ENCODE results near the gene IL15. TPM values are rescaled to one million over a fixed set of nuclear protein-coding genes. Genes with fewer than 3 reads are reported as not detected.

IL15 gene
- total RNA-seq, 5 donors from 2014 or later (not counting 1 experiment from before 2014, with no cell fraction given): 2.3 to 7.0 (median 3.0) TPM

- no peaks in the 10 kb centered on the region for H3K36me3 ChIP-seq (ENCODE audit: control insufficient read depth in 2 of 2, extremely low read depth in 1 of 2, insufficient read depth in 1 of 2, low read length in 1 of 2)
- H3K4me3 ChIP-seq (ENCODE audit: control insufficient read depth in 1 of 2, extremely low read depth in 1 of 2, low read length in 1 of 2): no peak overlapping the region
- H3K4me1 ChIP-seq (ENCODE audit: control insufficient read depth in 1 of 2, extremely low read depth in 1 of 2, insufficient read depth in 2 of 2, low read length in 2 of 2): no peaks in the 10 kb centered on the region
- H3K27me3 ChIP-seq (replicated peaks in 1 of 2; ENCODE audit: control insufficient read depth in 2 of 2, extremely low read depth in 1 of 2, insufficient read depth in 2 of 2, low read length in 1 of 2): no peaks in the 10 kb centered on the region
- no peak overlapping the region for H3K27ac ChIP-seq (ENCODE audit: low read length)
- no peaks in the 10 kb centered on the region for H3K9me3 ChIP-seq
- POLR2A ChIA-PET: no interaction called here
- Mint-ChIP-seq H3K4me1 (peaks cover 11 to 31% (median 14%) of the 10 kb centered on the region in 3 donors), H3K27ac (no peak overlapping the region), H3K36me3 (no peaks in the 10 kb centered on the region), H3K4me3 (no peak overlapping the region), H3K27me3 (peaks cover 3 to 4% of the 10 kb centered on the region in 2 donors), H3K9me3 (no peaks in the 10 kb centered on the region)
- CTCF ChIA-PET: no interaction called here
- DNase-seq (no peak), ATAC-seq (replicated peaks in 1 of 4) (no peak)
These were observed 6.3 kb downstream of the IL15 start for GRCh38 chr4:141642711-141643110.

GRCh38 chr4:141643557-141643956 lies 7.2 kb downstream of the IL15 start:
- Histone ChIP-seq H3K4me3 (ENCODE audit: control insufficient read depth in 1 of 2, extremely low read depth in 1 of 2, low read length in 1 of 2) (no peak overlapping the region), H3K27me3 (replicated peaks in 1 of 2; ENCODE audit: control insufficient read depth in 2 of 2, extremely low read depth in 1 of 2, insufficient read depth in 2 of 2, low read length in 1 of 2) (no peaks in the 10 kb centered on the region), H3K36me3 (ENCODE audit: control insufficient read depth in 2 of 2, extremely low read depth in 1 of 2, insufficient read depth in 1 of 2, low read length in 1 of 2) (no peaks in the 10 kb centered on the region), H3K9me3 (no peaks in the 10 kb centered on the region), H3K4me1 (ENCODE audit: control insufficient read depth in 1 of 2, extremely low read depth in 1 of 2, insufficient read depth in 2 of 2, low read length in 2 of 2) (no peaks in the 10 kb centered on the region), H3K27ac (ENCODE audit: low read length) (no peak overlapping the region)
- peaks cover 4 to 24% (median 10%) of the 10 kb centered on the region in 3 donors for H3K4me1 Mint-ChIP-seq
- H3K4me3 Mint-ChIP-seq: no peak overlapping the region
- DNase-seq: no peak
- H3K36me3 Mint-ChIP-seq: no peaks in the 10 kb centered on the region
- CTCF ChIA-PET: no interaction called here
- H3K27me3 Mint-ChIP-seq: peaks cover 3 to 4% of the 10 kb centered on the region in 2 donors
- H3K27ac Mint-ChIP-seq: no peak overlapping the region
- WGBS (ENCODE audit: insufficient coverage): 43% methylated on average over 1 of the region's 1 CpG
- no peak for ATAC-seq (replicated peaks in 1 of 4)
- H3K9me3 Mint-ChIP-seq: no peaks in the 10 kb centered on the region
- POLR2A ChIA-PET: no interaction called here

GRCh38 chr4:141645611-141646340 lies 9.4 kb downstream of the IL15 start:
- WGBS (ENCODE audit: insufficient coverage): no CpG with 5 or more reads among the region's 3 CpGs
- ChIA-PET POLR2A (no interaction called here), CTCF (no interaction called here)
- DNase-seq (no peak), ATAC-seq (replicated peaks in 1 of 4) (no peak)
- Mint-ChIP-seq H3K4me3 (no peak overlapping the region), H3K9me3 (no peaks in the 10 kb centered on the region), H3K36me3 (no peaks in the 10 kb centered on the region), H3K4me1 (peaks cover 1 to 10% (median 9%) of the 10 kb centered on the region in 3 donors), H3K27me3 (peaks cover 0 to 4% of the 10 kb centered on the region in 2 donors), H3K27ac (no peak overlapping the region)
- H3K4me1 ChIP-seq (ENCODE audit: control insufficient read depth in 1 of 2, extremely low read depth in 1 of 2, insufficient read depth in 2 of 2, low read length in 2 of 2): no peaks in the 10 kb centered on the region
- H3K27ac ChIP-seq (ENCODE audit: low read length): no peak overlapping the region
- no peaks in the 10 kb centered on the region for H3K9me3 ChIP-seq
- no peaks in the 10 kb centered on the region for H3K36me3 ChIP-seq (ENCODE audit: control insufficient read depth in 2 of 2, extremely low read depth in 1 of 2, insufficient read depth in 1 of 2, low read length in 1 of 2)
- no peaks in the 10 kb centered on the region for H3K27me3 ChIP-seq (replicated peaks in 1 of 2; ENCODE audit: control insufficient read depth in 2 of 2, extremely low read depth in 1 of 2, insufficient read depth in 2 of 2, low read length in 1 of 2)
- H3K4me3 ChIP-seq (ENCODE audit: control insufficient read depth in 1 of 2, extremely low read depth in 1 of 2, low read length in 1 of 2): no peak overlapping the region

- Histone ChIP-seq H3K4me3 (ENCODE audit: control insufficient read depth in 1 of 2, extremely low read depth in 1 of 2, low read length in 1 of 2) (no peak overlapping the region), H3K4me1 (ENCODE audit: control insufficient read depth in 1 of 2, extremely low read depth in 1 of 2, insufficient read depth in 2 of 2, low read length in 2 of 2) (no peaks in the 10 kb centered on the region), H3K27me3 (replicated peaks in 1 of 2; ENCODE audit: control insufficient read depth in 2 of 2, extremely low read depth in 1 of 2, insufficient read depth in 2 of 2, low read length in 1 of 2) (no peaks in the 10 kb centered on the region), H3K27ac (ENCODE audit: low read length) (no peak overlapping the region), H3K36me3 (ENCODE audit: control insufficient read depth in 2 of 2, extremely low read depth in 1 of 2, insufficient read depth in 1 of 2, low read length in 1 of 2) (no peaks in the 10 kb centered on the region), H3K9me3 (no peaks in the 10 kb centered on the region)
- ATAC-seq (replicated peaks in 1 of 4): no peak
- peaks cover 1 to 10% (median 9%) of the 10 kb centered on the region in 3 donors for H3K4me1 Mint-ChIP-seq
- DNase-seq: no peak
- no peak overlapping the region for H3K27ac Mint-ChIP-seq
- H3K36me3 Mint-ChIP-seq: no peaks in the 10 kb centered on the region
- H3K27me3 Mint-ChIP-seq: peaks cover 0 to 4% of the 10 kb centered on the region in 2 donors
- POLR2A ChIA-PET: no interaction called here
- CTCF ChIA-PET: interaction anchor here in 1 of 2 donors (0.6 kb wide), 1 partner anchor 1700 kb away, joined by 3 read pairs; no protein-coding TSS in a partner anchor
- no peaks in the 10 kb centered on the region for H3K9me3 Mint-ChIP-seq
- 88% methylated on average over 1 of the region's 3 CpGs for WGBS (ENCODE audit: insufficient coverage)
- H3K4me3 Mint-ChIP-seq: no peak overlapping the region
These were observed 10.6 kb downstream of the IL15 start for GRCh38 chr4:141646969-141647368.

- Histone ChIP-seq H3K27me3 (replicated peaks in 1 of 2; ENCODE audit: control insufficient read depth in 2 of 2, extremely low read depth in 1 of 2, insufficient read depth in 2 of 2, low read length in 1 of 2) (no peaks in the 10 kb centered on the region), H3K4me3 (ENCODE audit: control insufficient read depth in 1 of 2, extremely low read depth in 1 of 2, low read length in 1 of 2) (no peak overlapping the region), H3K36me3 (ENCODE audit: control insufficient read depth in 2 of 2, extremely low read depth in 1 of 2, insufficient read depth in 1 of 2, low read length in 1 of 2) (no peaks in the 10 kb centered on the region), H3K4me1 (ENCODE audit: control insufficient read depth in 1 of 2, extremely low read depth in 1 of 2, insufficient read depth in 2 of 2, low read length in 2 of 2) (no peaks in the 10 kb centered on the region), H3K27ac (ENCODE audit: low read length) (no peak overlapping the region), H3K9me3 (no peaks in the 10 kb centered on the region)
- H3K27ac Mint-ChIP-seq: no peak overlapping the region
- ATAC-seq (replicated peaks in 1 of 4) (no peak), DNase-seq (no peak)
- peaks cover 0 to 4% of the 10 kb centered on the region in 2 donors for H3K27me3 Mint-ChIP-seq
- no CpG with 5 or more reads among the region's 1 CpG for WGBS (ENCODE audit: insufficient coverage)
- no peaks in the 10 kb centered on the region for H3K36me3 Mint-ChIP-seq
- peaks cover 1 to 10% (median 9%) of the 10 kb centered on the region in 3 donors for H3K4me1 Mint-ChIP-seq
- POLR2A ChIA-PET: no interaction called here
- CTCF ChIA-PET: no interaction called here
- H3K9me3 Mint-ChIP-seq: no peaks in the 10 kb centered on the region
- H3K4me3 Mint-ChIP-seq: no peak overlapping the region
These were observed 11.6 kb downstream of the IL15 start for GRCh38 chr4:141647966-141648365.

GRCh38 chr4:141652161-141652778 lies 15.9 kb downstream of the IL15 start:
- H3K4me1 Mint-ChIP-seq: peaks cover 0 to 2% (median 0%) of the 10 kb centered on the region in 3 donors
- no peak for ATAC-seq (replicated peaks in 1 of 4)
- H3K27me3 Mint-ChIP-seq: no peaks in the 10 kb centered on the region
- no peaks in the 10 kb centered on the region for H3K36me3 Mint-ChIP-seq
- 56% methylated on average over 2 of the region's 4 CpGs for WGBS (ENCODE audit: insufficient coverage)
- H3K4me1 ChIP-seq (ENCODE audit: control insufficient read depth in 1 of 2, extremely low read depth in 1 of 2, insufficient read depth in 2 of 2, low read length in 2 of 2): no peaks in the 10 kb centered on the region
- POLR2A ChIA-PET: no interaction called here
- H3K36me3 ChIP-seq (ENCODE audit: control insufficient read depth in 2 of 2, extremely low read depth in 1 of 2, insufficient read depth in 1 of 2, low read length in 1 of 2): no peaks in the 10 kb centered on the region
- no peaks in the 10 kb centered on the region for H3K9me3 Mint-ChIP-seq
- no peaks in the 10 kb centered on the region for H3K27me3 ChIP-seq (replicated peaks in 1 of 2; ENCODE audit: control insufficient read depth in 2 of 2, extremely low read depth in 1 of 2, insufficient read depth in 2 of 2, low read length in 1 of 2)
- no peak overlapping the region for H3K4me3 ChIP-seq (ENCODE audit: control insufficient read depth in 1 of 2, extremely low read depth in 1 of 2, low read length in 1 of 2)
- CTCF ChIA-PET: no interaction called here
- no peak overlapping the region for H3K4me3 Mint-ChIP-seq
- H3K9me3 ChIP-seq: no peaks in the 10 kb centered on the region
- no peak overlapping the region for H3K27ac Mint-ChIP-seq
- H3K27ac ChIP-seq (ENCODE audit: low read length): no peak overlapping the region
- no peak for DNase-seq

Data from T-cell (primary cell).